MM.1S (cell line): Measurements from ENCODE around the gene MMP20.

Source experiments
- DNase-seq: peaks from one replicate; pipeline ENCODE4 v3.0.0-alpha.2; 2015
- H2AFZ ChIP-seq: fragments of 300-600 bp; sonication (generic); 2 replicates; pipeline ENCODE4 v1.6.0; 2016; ENCODE audit warnings: antibody characterized with exemption, low read length
- H3F3A ChIP-seq: fragments of 300-600 bp; sonication (generic); 2 replicates; pipeline ENCODE4 v1.6.1; 2016; ENCODE audit warnings: mild to moderate bottlenecking, antibody characterized with exemption, low read length, moderate library complexity, mixed read lengths; ENCODE audit not compliant: insufficient read depth
- H3K27ac ChIP-seq: fragments of 300-600 bp; sonication (generic); 2 replicates; pipeline ENCODE4 v1.5.1; 2016; ENCODE audit warnings: mild to moderate bottlenecking, low read length
- H3K27me3 ChIP-seq: fragments of 300-600 bp; sonication (generic); replicated peaks from 2 replicates; pipeline ENCODE4 v1.6.0; 2016; ENCODE audit warnings: low read length; ENCODE audit not compliant: insufficient read depth
- H3K36me3 ChIP-seq: fragments of 300-600 bp; sonication (generic); replicated peaks from 2 replicates; pipeline ENCODE4 v1.6.1; 2016; ENCODE audit warnings: mild to moderate bottlenecking, low read length, mixed read lengths; ENCODE audit not compliant: insufficient read depth
- H3K4me1 ChIP-seq: fragments of 300-600 bp; sonication (generic); 2 replicates; pipeline ENCODE4 v1.6.1; 2016; ENCODE audit warnings: low read length, mixed read lengths
- H3K4me2 ChIP-seq: fragments of 300-600 bp; sonication (generic); 2 replicates; pipeline ENCODE4 v1.6.0; 2016; ENCODE audit warnings: low read depth, low read length
- H3K4me3 ChIP-seq: fragments of 300-600 bp; sonication (generic); 2 replicates; pipeline ENCODE4 v1.5.1; 2016; ENCODE audit warnings: low read length, mixed read lengths
- H3K79me2 ChIP-seq: fragments of 300-600 bp; sonication (generic); 2 replicates; pipeline ENCODE4 v1.6.1; 2016; ENCODE audit warnings: mixed run types, low read length, mixed read lengths
- H3K9ac ChIP-seq: fragments of 300-600 bp; sonication (generic); 2 replicates; pipeline ENCODE4 v1.6.1; 2016; ENCODE audit warnings: low read length, mixed read lengths
- H3K9me2 ChIP-seq: fragments of 300-600 bp; sonication (generic); replicated peaks from 2 replicates; pipeline ENCODE4 v1.6.1; 2016; ENCODE audit warnings: mild to moderate bottlenecking, low read length, mixed read lengths; ENCODE audit not compliant: insufficient read depth
- H3K9me3 ChIP-seq: fragments of 300-600 bp; sonication (generic); replicated peaks from 2 replicates; pipeline ENCODE4 v1.6.1; 2016; ENCODE audit warnings: mild to moderate bottlenecking, low read length, mixed read lengths; ENCODE audit not compliant: insufficient read depth
- H4K20me1 ChIP-seq: fragments of 300-600 bp; sonication (generic); 2 replicates; pipeline ENCODE4 v1.6.1; 2016; ENCODE audit warnings: mild to moderate bottlenecking, low read length, moderate library complexity, mixed read lengths; ENCODE audit not compliant: insufficient read depth
- EZH2 ChIP-seq: fragments of 300-600 bp; sonication (generic); optimal IDR thresholded peaks from 2 replicates; pipeline ENCODE3; 2017; ENCODE audit warnings: low read depth, mild to moderate bottlenecking, antibody characterized with exemption, low read length, mixed read lengths
- EZH2phosphoT487 ChIP-seq: fragments of 300-600 bp; sonication (generic); IDR thresholded peaks from 2 replicates; pipeline ENCODE4 v1.6.1; 2018; ENCODE audit warnings: antibody characterized with exemption, low read length
- TF ChIP-seq, protein P1 (sequence below): fragments of 300-600 bp; sonication (generic); IDR thresholded peaks from 2 replicates; pipeline ENCODE4 v1.5.1; 2016; ENCODE audit warnings: antibody characterized with exemption, low read length, mixed read lengths

Gene MMP20

GRCh38 chr11:102614031-102614430 lies 11.1 kb downstream of the MMP20 start:
- Histone ChIP-seq H3K27ac (no peak overlapping the region), H2AFZ (no peak overlapping the region), H3K4me3 (no peak overlapping the region), H3K9me2 (no peaks in the 10 kb centered on the region), H3K9me3 (no peaks in the 10 kb centered on the region), H4K20me1 (no peaks in the 10 kb centered on the region; the same call in 1 of the 2 replicates), H3K4me1 (no peaks in the 10 kb centered on the region), H3K9ac (no peak overlapping the region), H3K27me3 (no peaks in the 10 kb centered on the region), H3K36me3 (no peaks in the 10 kb centered on the region), H3K4me2 (no peak overlapping the region), H3F3A (no peaks in the 10 kb centered on the region), H3K79me2 (no peaks in the 10 kb centered on the region)
- no peak for DNase-seq
- TF ChIP-seq EZH2phosphoT487 (no peak), EZH2 (no peak)
- TF ChIP-seq, protein P1, sequence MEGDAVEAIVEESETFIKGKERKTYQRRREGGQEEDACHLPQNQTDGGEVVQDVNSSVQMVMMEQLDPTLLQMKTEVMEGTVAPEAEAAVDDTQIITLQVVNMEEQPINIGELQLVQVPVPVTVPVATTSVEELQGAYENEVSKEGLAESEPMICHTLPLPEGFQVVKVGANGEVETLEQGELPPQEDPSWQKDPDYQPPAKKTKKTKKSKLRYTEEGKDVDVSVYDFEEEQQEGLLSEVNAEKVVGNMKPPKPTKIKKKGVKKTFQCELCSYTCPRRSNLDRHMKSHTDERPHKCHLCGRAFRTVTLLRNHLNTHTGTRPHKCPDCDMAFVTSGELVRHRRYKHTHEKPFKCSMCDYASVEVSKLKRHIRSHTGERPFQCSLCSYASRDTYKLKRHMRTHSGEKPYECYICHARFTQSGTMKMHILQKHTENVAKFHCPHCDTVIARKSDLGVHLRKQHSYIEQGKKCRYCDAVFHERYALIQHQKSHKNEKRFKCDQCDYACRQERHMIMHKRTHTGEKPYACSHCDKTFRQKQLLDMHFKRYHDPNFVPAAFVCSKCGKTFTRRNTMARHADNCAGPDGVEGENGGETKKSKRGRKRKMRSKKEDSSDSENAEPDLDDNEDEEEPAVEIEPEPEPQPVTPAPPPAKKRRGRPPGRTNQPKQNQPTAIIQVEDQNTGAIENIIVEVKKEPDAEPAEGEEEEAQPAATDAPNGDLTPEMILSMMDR: no peak

GRCh38 chr11:102613450-102613849 lies 11.7 kb downstream of the MMP20 start:
- H3K9me3 ChIP-seq: no peaks in the 10 kb centered on the region
- no peaks in the 10 kb centered on the region; the same call in 1 of the 2 replicates for H4K20me1 ChIP-seq
- no peaks in the 10 kb centered on the region for H3K79me2 ChIP-seq
- TF ChIP-seq, protein P1: no peak
- H3K9ac ChIP-seq: no peak overlapping the region
- H3K27ac ChIP-seq: no peak overlapping the region
- no peaks in the 10 kb centered on the region for H3K36me3 ChIP-seq
- peak overlapping the region; percentile 10; the same call in 1 of the 2 replicates for H3K4me2 ChIP-seq
- DNase-seq: no peak
- no peak overlapping the region for H3K4me3 ChIP-seq
- H3K4me1 ChIP-seq: no peaks in the 10 kb centered on the region
- no peaks in the 10 kb centered on the region for H3F3A ChIP-seq
- no peaks in the 10 kb centered on the region for H3K9me2 ChIP-seq
- H3K27me3 ChIP-seq: no peaks in the 10 kb centered on the region
- H2AFZ ChIP-seq: no peak overlapping the region

DNA sequence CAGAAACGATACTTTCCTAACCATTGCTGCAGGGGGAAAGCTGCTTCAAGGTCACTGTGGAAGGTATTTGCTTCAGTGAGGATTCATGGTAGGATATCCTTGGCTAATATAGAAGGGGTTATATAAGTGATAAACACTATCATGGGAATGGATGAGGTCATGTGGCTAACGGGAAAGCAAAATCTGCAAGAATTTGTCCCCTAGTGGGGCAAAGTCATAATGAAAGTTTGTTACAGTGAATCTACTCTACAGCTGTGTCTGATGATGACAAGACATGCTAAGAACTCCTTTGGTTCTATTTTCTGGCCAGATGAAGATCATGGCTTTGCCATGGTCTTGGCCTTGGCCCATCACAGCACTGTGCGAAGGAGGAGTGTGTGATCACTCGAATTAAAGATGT lies 13.8 kb downstream of the MMP20 start:
- H3K4me3 ChIP-seq: no peak overlapping the region
- TF ChIP-seq, protein P1: no peak
- no peak for TF ChIP-seq EZH2phosphoT487
- TF ChIP-seq EZH2: no peak
- H3K9ac ChIP-seq: no peak overlapping the region
- no peak overlapping the region for H2AFZ ChIP-seq
- H3K36me3 ChIP-seq: no peaks in the 10 kb centered on the region
- no peaks in the 10 kb centered on the region for H3K9me2 ChIP-seq
- no peaks in the 10 kb centered on the region for H3K79me2 ChIP-seq
- no peaks in the 10 kb centered on the region for H3F3A ChIP-seq
- H3K9me3 ChIP-seq: no peaks in the 10 kb centered on the region
- no peak overlapping the region for H3K4me2 ChIP-seq
- H3K4me1 ChIP-seq: no peaks in the 10 kb centered on the region
- no peaks in the 10 kb centered on the region for H3K27me3 ChIP-seq
- no peak overlapping the region for H3K27ac ChIP-seq
- no peaks in the 10 kb centered on the region; the same call in 1 of the 2 replicates for H4K20me1 ChIP-seq
- DNase-seq: no peak
